Measurements from ENCODE around the gene EZR. TPM values are rescaled to one million over a fixed set of nuclear protein-coding genes. Genes with fewer than 3 reads are reported as not detected.

EZR gene
- total RNA-seq, 1 experiment from 2014 or later: 263 TPM

DNA sequence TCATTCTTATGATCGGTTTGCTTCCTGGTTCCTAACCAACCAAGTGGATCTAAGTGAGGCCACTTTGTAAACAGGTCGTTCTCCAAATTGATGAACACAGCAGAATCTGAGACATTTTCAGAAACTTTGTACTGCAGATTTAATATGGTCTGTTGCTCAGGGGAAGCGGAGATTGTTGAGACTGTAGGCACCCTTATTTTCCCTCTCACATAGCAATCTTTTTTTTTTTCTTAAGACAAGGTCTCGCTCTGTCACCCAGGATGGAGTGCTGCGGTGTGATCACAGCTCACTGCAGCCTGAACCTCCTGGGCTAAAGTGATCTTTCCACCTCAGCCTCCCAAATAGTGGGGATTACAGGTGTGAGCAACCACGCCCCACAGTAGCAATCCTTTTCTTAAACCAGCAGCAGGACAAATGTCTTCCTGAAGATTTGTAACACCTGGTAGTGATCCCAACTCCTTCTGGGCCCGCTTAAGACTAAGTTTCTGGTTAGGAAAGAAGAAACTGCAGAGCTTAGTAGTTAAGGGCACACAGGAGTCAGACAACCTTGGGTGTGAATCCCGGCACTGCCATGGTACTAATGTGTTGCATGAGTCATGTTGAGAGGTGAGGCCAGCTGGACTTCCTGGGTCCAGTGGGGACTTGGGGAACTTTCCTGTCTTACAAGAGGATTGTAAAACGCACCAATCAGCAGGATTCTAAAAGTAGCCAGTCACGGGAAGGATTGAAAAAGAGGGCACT is 48.4 kb upstream of the EZR start:
- intact Hi-C loops (cut with micrococcal nuclease; ENCODE audit: unreplicated experiment) (loop anchor here (5.0 kb wide), 1 partner anchor 50 kb away; the partner anchor contains the start of gene EZR), in situ Hi-C loops (cut with HindIII; ENCODE audit: low pct_unique_long_range_greater_than_20kb, low sequenced_read_pairs) (no loop called here)
- TF ChIP-seq, protein P1, sequence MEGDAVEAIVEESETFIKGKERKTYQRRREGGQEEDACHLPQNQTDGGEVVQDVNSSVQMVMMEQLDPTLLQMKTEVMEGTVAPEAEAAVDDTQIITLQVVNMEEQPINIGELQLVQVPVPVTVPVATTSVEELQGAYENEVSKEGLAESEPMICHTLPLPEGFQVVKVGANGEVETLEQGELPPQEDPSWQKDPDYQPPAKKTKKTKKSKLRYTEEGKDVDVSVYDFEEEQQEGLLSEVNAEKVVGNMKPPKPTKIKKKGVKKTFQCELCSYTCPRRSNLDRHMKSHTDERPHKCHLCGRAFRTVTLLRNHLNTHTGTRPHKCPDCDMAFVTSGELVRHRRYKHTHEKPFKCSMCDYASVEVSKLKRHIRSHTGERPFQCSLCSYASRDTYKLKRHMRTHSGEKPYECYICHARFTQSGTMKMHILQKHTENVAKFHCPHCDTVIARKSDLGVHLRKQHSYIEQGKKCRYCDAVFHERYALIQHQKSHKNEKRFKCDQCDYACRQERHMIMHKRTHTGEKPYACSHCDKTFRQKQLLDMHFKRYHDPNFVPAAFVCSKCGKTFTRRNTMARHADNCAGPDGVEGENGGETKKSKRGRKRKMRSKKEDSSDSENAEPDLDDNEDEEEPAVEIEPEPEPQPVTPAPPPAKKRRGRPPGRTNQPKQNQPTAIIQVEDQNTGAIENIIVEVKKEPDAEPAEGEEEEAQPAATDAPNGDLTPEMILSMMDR (IDR thresholded peaks at IDR 0.05): no peak
- no peak for TF ChIP-seq SIN3A (IDR thresholded peaks at IDR 0.05; ENCODE audit: borderline replicate concordance, insufficient read depth, low read depth, low read length)
- no peak for TF ChIP-seq POLR2AphosphoS5 (IDR thresholded peaks at IDR 0.05; ENCODE audit: low read depth, low read length)
- TF ChIP-seq TCF7L2 (IDR thresholded peaks at IDR 0.05; ENCODE audit: low read depth, low read length): no peak
- TF ChIP-seq, protein P2, sequence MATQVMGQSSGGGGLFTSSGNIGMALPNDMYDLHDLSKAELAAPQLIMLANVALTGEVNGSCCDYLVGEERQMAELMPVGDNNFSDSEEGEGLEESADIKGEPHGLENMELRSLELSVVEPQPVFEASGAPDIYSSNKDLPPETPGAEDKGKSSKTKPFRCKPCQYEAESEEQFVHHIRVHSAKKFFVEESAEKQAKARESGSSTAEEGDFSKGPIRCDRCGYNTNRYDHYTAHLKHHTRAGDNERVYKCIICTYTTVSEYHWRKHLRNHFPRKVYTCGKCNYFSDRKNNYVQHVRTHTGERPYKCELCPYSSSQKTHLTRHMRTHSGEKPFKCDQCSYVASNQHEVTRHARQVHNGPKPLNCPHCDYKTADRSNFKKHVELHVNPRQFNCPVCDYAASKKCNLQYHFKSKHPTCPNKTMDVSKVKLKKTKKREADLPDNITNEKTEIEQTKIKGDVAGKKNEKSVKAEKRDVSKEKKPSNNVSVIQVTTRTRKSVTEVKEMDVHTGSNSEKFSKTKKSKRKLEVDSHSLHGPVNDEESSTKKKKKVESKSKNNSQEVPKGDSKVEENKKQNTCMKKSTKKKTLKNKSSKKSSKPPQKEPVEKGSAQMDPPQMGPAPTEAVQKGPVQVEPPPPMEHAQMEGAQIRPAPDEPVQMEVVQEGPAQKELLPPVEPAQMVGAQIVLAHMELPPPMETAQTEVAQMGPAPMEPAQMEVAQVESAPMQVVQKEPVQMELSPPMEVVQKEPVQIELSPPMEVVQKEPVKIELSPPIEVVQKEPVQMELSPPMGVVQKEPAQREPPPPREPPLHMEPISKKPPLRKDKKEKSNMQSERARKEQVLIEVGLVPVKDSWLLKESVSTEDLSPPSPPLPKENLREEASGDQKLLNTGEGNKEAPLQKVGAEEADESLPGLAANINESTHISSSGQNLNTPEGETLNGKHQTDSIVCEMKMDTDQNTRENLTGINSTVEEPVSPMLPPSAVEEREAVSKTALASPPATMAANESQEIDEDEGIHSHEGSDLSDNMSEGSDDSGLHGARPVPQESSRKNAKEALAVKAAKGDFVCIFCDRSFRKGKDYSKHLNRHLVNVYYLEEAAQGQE (IDR thresholded peaks at IDR 0.05; ENCODE audit: insufficient read depth in 1 of 2, low read depth in 2 of 2, low read length in 1 of 2): no peak
- Histone ChIP-seq H3K9me3 (ENCODE audit: control insufficient read depth, insufficient read depth, low read depth, low read length) (no peaks in the 10 kb centered on the region), H3K4me1 (ENCODE audit: control insufficient read depth, insufficient read depth, low read length) (peaks cover 32% of the 10 kb centered on the region), H3K36me3 (ENCODE audit: control insufficient read depth, insufficient read depth, low read length) (no peaks in the 10 kb centered on the region), H3K27me3 (ENCODE audit: control insufficient read depth, insufficient read depth, low read length) (no peaks in the 10 kb centered on the region), H3K27ac (ENCODE audit: low read length) (peak overlapping the region; percentile 1; the same call in 1 of the 2 replicates), H3K4me3 (ENCODE audit: low read depth in 2 of 2, low read length in 2 of 2) (no peak overlapping the region)
- ATAC-seq (no peak), DNase-seq (ENCODE audit: low read depth, low spot score) (no peak)
- BruUV-seq (replicated peaks): no TSS peak
- ChIA-PET CTCF (interaction anchor here (0.7 kb wide), 1 partner anchor 91 kb away, joined by 3 read pairs; no protein-coding TSS in a partner anchor), POLR2A (no interaction called here)

DNA sequence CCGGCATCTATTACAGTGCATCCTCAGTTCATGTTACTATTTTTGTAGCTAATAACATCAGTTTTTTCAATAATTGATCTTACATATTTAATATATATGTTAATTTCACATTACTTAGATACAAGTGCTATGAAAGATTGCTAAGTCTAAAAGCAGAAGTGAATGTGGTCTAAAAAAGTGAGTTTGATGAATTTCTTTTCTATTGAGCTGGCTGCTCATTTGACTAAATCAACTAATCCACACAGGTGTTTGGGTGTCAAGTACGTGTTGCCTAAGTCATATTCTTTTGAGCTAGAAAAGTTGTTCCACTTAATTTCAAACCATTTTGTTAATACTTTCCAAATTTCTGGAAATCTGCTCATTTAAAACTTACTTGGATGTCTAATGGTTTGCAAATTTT is 46.6 kb upstream of the EZR start:
- in situ Hi-C loops (cut with HindIII; ENCODE audit: low pct_unique_long_range_greater_than_20kb, low sequenced_read_pairs): no loop called here
- H3K27me3 ChIP-seq (ENCODE audit: control insufficient read depth, insufficient read depth, low read length): no peaks in the 10 kb centered on the region
- DNase-seq (ENCODE audit: low read depth, low spot score): no peak
- no peaks in the 10 kb centered on the region for H3K36me3 ChIP-seq (ENCODE audit: control insufficient read depth, insufficient read depth, low read length)
- H3K27ac ChIP-seq (ENCODE audit: low read length): no peak overlapping the region; the same call in 1 of the 2 replicates
- BruUV-seq (replicated peaks): no TSS peak
- H3K4me1 ChIP-seq (ENCODE audit: control insufficient read depth, insufficient read depth, low read length): peaks cover 32% of the 10 kb centered on the region
- H3K4me3 ChIP-seq (ENCODE audit: low read depth in 2 of 2, low read length in 2 of 2): no peak overlapping the region
- ATAC-seq: no peak
- CTCF ChIA-PET: no interaction called here
- intact Hi-C loops (cut with micrococcal nuclease; ENCODE audit: unreplicated experiment): loop anchor here (5.0 kb wide), 1 partner anchor 48 kb away; the partner anchor contains the start of gene EZR
- POLR2A ChIA-PET: no interaction called here
- no peaks in the 10 kb centered on the region for H3K9me3 ChIP-seq (ENCODE audit: control insufficient read depth, insufficient read depth, low read depth, low read length)
- TF ChIP-seq SIN3A (IDR thresholded peaks at IDR 0.05; ENCODE audit: borderline replicate concordance, insufficient read depth, low read depth, low read length) (no peak), POLR2AphosphoS5 (IDR thresholded peaks at IDR 0.05; ENCODE audit: low read depth, low read length) (no peak), TCF7L2 (IDR thresholded peaks at IDR 0.05; ENCODE audit: low read depth, low read length) (no peak)
- TF ChIP-seq, protein P2 (IDR thresholded peaks at IDR 0.05; ENCODE audit: insufficient read depth in 1 of 2, low read depth in 2 of 2, low read length in 1 of 2): no peak
- TF ChIP-seq, protein P1 (IDR thresholded peaks at IDR 0.05): no peak
